PC-3 (cell line): ENCODE data around the gene KBTBD4.

Experiments
- CTCF ChIP-seq: fragments of 300-600 bp; sonication (generic); conservative IDR thresholded peaks from 2 replicates; pipeline ENCODE4 v1.5.1; 2017; ENCODE audit warnings: antibody characterized with exemption, low read depth, mild to moderate bottlenecking, low read length
- EZH2 ChIP-seq: fragments of 300-600 bp; sonication (generic); IDR thresholded peaks from one replicate; pipeline ENCODE4 v1.6.1; 2017; ENCODE audit warnings: antibody characterized with exemption, mild to moderate bottlenecking, low read length; ENCODE audit not compliant: unreplicated experiment

GRCh38 chr11:47553406-47553743, 25.4 kb downstream of the KBTBD4 start:
- TF ChIP-seq CTCF (no peak), EZH2 (no peak)
